Neural crest cell (in vitro differentiated cells): ENCODE data around the gene SLC43A3. TPM values are rescaled to one million over a fixed set of nuclear protein-coding genes. Genes with fewer than 3 reads are reported as not detected.

Source experiments
- DNase-seq: peaks from one replicate; pipeline ENCODE4 v3.0.0; 2021; ENCODE audit warnings: low read depth, mixed read lengths, low spot score
- H3K27ac Mint-ChIP-seq: one replicate; pipeline ENCODE4 v1.8.0; 2021; ENCODE audit warnings: mild to moderate bottlenecking, mixed read lengths; ENCODE audit not compliant: unreplicated experiment
- H3K27me3 Mint-ChIP-seq: 2 replicates; pipeline ENCODE4 v1.8.0; 2021; ENCODE audit warnings: low read depth, mild to moderate bottlenecking, mixed read lengths
- H3K36me3 Mint-ChIP-seq: 2 replicates; pipeline ENCODE4 v1.8.0; 2021; ENCODE audit warnings: low read depth, mild to moderate bottlenecking, mixed read lengths
- H3K4me1 Mint-ChIP-seq: 2 replicates; pipeline ENCODE4 v1.8.0; 2021; ENCODE audit warnings: mixed read lengths
- H3K4me3 Mint-ChIP-seq: one replicate; pipeline ENCODE4 v1.8.0; 2021; ENCODE audit warnings: mild to moderate bottlenecking, mixed read lengths
- H3K9me3 Mint-ChIP-seq: 2 replicates; pipeline ENCODE4 v1.8.0; 2021; ENCODE audit warnings: mixed read lengths
- total RNA-seq: library from RNA; stranded (reverse); gene quantifications from 2 replicates; pipeline ENCODE4 v1.2.1, GENCODE V29; 2021
- TF ChIP-seq, protein P1 (sequence below): fragments of 200-600 bp; sonication (generic); conservative IDR thresholded peaks from 2 replicates; pipeline ENCODE4 v1.5.0; 2021; ENCODE audit warnings: antibody characterized with exemption, mild to moderate bottlenecking

Gene SLC43A3
- total RNA-seq, 1 donor from 2014 or later = 52.9 TPM

DNA sequence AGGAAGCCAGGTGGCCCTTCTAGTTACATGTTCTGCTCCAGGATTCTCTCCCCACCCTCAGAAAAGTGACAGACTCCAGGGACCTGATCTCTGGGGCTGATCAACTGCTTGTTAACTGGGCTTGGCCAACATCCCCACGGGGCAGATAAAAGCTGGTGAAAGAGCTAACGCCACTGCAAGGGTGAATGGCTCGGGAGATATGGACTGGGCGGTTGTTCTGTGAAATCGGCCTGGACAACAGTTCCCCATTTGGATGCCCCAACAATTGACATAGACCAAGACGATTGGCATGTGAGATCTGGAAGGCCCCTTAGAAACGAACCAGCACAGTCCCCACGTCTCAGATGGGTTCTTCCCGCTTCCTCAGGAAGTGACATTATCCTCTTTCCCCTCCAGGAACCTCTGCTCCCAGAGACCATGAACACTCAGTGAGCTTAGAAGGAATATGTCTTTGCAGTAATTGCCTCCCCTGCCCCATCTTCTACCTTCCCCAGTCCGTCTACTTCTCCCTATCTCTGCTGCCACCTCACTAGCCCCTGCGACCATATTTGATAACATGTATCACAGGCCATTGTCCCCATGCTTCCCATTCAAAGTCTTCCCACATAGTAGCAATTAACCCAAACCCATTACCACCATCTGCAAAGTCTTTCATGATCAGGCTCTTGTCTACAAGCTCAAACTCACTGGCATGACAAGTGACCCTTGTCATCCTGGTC lies 30.9 kb downstream of the SLC43A3 start:
- H3K27me3 Mint-ChIP-seq = peaks cover 20% of the 10 kb centered on the region
- DNase-seq = no peak
- H3K9me3 Mint-ChIP-seq = no peaks in the 10 kb centered on the region
- no peaks in the 10 kb centered on the region for H3K4me1 Mint-ChIP-seq
- TF ChIP-seq, protein P1, sequence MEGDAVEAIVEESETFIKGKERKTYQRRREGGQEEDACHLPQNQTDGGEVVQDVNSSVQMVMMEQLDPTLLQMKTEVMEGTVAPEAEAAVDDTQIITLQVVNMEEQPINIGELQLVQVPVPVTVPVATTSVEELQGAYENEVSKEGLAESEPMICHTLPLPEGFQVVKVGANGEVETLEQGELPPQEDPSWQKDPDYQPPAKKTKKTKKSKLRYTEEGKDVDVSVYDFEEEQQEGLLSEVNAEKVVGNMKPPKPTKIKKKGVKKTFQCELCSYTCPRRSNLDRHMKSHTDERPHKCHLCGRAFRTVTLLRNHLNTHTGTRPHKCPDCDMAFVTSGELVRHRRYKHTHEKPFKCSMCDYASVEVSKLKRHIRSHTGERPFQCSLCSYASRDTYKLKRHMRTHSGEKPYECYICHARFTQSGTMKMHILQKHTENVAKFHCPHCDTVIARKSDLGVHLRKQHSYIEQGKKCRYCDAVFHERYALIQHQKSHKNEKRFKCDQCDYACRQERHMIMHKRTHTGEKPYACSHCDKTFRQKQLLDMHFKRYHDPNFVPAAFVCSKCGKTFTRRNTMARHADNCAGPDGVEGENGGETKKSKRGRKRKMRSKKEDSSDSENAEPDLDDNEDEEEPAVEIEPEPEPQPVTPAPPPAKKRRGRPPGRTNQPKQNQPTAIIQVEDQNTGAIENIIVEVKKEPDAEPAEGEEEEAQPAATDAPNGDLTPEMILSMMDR = no peak
- no peak overlapping the region for H3K4me3 Mint-ChIP-seq
- no peak overlapping the region for H3K27ac Mint-ChIP-seq
- no peaks in the 10 kb centered on the region for H3K36me3 Mint-ChIP-seq

DNA sequence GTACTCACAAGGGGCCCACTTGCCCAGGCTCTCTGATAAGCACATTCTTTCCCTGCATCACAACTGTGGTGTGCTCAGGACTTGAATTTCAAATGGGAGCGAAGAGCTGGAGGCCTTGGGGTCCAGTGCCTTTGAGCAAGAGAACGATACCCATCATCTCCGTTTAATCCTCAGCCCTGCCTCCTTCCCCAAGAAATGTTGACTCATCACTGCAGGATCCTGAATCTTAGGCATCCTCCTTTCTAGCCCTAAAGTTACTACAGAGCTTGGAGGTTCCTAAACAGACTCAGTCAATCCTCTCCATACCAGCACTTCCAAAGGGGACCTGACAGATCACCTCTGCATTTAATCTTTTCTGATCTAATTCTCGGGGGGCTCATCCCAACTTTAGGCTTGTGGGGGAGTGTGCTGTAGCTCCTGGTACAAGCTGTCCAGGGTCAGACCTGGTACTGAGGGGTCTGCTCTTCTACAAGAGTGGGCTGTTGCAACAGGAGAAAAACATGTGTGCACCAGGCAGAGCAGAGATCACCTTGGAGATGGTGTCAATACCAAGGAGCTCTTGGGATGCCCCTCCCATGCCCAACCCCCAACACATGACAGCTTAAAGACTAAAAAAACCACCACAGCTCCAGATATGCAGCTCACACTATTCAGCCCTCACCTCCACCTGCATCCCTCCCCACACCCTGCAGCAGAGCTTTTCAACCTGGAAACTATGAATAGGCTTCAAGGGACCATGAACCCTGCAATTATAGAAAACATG lies 32.5 kb downstream of the SLC43A3 start:
- no peak for DNase-seq
- Mint-ChIP-seq H3K27me3 (peaks cover 30% of the 10 kb centered on the region), H3K4me1 (no peaks in the 10 kb centered on the region), H3K4me3 (no peak overlapping the region), H3K27ac (no peak overlapping the region), H3K36me3 (no peaks in the 10 kb centered on the region), H3K9me3 (no peaks in the 10 kb centered on the region)
- TF ChIP-seq, protein P1 = no peak

DNA sequence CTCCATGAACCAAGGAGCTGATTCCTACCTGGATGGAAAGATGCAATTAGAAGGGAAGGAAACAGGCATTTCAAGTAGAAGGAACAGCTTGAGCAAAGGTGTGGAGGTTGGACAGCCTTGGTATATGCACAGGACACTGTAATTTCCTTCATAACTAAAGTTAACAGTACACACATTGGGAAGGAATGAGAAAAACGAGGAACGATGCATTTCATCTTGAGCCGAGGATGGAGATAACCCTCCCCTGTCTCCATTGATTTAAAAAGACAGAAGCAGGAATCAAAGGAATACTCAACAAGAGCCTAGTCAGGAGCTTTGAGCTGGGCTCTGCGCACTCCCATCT lies 34.2 kb downstream of the SLC43A3 start:
- Mint-ChIP-seq H3K9me3 (no peaks in the 10 kb centered on the region), H3K4me3 (no peak overlapping the region), H3K27me3 (peaks cover 38% of the 10 kb centered on the region), H3K4me1 (no peaks in the 10 kb centered on the region), H3K27ac (no peak overlapping the region), H3K36me3 (no peaks in the 10 kb centered on the region)
- DNase-seq = no peak
- TF ChIP-seq, protein P1 = no peak

DNA sequence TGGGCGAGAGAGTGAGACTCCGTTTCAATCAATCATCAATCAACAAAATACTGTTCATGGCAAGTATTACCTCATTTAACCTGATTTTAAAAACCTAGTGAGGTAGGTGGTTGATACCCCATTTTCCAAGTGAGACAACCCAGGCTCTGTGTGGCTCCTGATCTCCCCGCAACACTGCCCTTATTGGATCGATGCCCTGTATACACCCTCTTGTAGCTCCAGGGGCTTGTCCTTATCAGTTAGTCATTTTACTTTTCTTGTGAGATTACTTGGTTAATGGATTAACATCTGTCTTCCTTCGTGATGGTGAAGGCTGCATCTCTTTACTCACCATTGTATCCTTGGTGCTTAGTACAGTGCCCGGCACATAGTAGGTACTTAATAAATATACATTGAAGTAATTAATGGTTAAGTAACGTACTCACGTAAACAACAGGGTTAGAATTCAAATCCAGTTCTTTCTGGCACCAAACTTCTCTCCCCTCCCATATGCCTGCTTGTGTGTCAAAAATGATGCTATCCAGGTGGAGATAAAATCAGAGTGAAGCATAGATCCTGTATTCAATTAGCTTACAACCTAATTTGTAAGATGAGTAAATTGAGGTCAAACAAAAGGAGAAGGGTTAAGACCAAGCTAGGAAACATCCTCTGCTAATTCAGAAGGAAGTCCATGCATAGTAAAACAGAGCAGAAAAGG lies 34.7 kb downstream of the SLC43A3 start:
- DNase-seq = no peak
- no peaks in the 10 kb centered on the region for H3K4me1 Mint-ChIP-seq
- TF ChIP-seq, protein P1 = no peak
- H3K4me3 Mint-ChIP-seq = no peak overlapping the region
- H3K27ac Mint-ChIP-seq = no peak overlapping the region
- H3K27me3 Mint-ChIP-seq = peaks cover 39% of the 10 kb centered on the region
- no peaks in the 10 kb centered on the region for H3K36me3 Mint-ChIP-seq
- no peaks in the 10 kb centered on the region for H3K9me3 Mint-ChIP-seq

DNA sequence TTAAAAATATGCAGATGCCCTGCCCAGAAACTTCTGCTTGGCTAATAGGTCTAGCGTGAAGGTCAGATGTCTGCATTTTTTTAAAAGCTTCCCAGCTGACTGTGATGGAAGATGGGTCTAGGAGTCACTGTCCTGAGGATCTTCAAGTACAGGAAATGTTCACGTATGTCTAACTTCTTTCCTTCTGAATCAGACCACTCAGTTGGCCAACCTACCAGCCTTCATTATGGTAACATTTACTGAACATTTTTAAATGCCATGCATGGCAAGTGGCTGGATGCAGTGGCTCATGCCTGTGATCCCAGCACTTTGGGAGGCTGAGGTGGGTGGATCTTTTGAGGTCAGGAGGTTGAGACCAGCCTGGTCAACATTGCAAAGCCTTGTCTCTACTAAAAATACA lies 35.4 kb downstream of the SLC43A3 start:
- H3K27me3 Mint-ChIP-seq = peaks cover 42% of the 10 kb centered on the region
- TF ChIP-seq, protein P1 = no peak

More for the DNA sequence above, 35.4 kb downstream of the SLC43A3 start:
- DNase-seq = no peak
- Mint-ChIP-seq H3K4me1 (no peaks in the 10 kb centered on the region), H3K27ac (no peak overlapping the region), H3K9me3 (no peaks in the 10 kb centered on the region), H3K4me3 (no peak overlapping the region), H3K36me3 (no peaks in the 10 kb centered on the region)
